Right lobe of liver (tissue), 6 donors: ENCODE results near the gene PRCC. TPM values are rescaled to one million over a fixed set of nuclear protein-coding genes. Genes with fewer than 3 reads are reported as not detected.

ENCODE experiments used
- ATAC-seq, 4 donors: fragments of 200-7000 bp; cut with Tn5 transposase; one replicate each; pipeline ENCODE4 v1.9.1; 2020; ENCODE audit warnings: mild to moderate bottlenecking in 4 of 4, moderate library complexity in 4 of 4
- DNase-seq, 3 donors: peaks; one replicate each; pipeline ENCODE4 v3.0.0-alpha.2; 2020
- H3K27ac ChIP-seq, 3 donors: fragments of 200-600 bp; one replicate each; pipeline ENCODE4 v1.8.0; 2022
- H3K27me3 ChIP-seq, 2 donors: fragments of 200-600 bp; one replicate each; pipeline ENCODE4 v1.8.0; 2022
- H3K36me3 ChIP-seq, 4 donors: fragments of 200-600 bp; sonication (generic) in 1 of 4; one replicate each; pipeline versions ENCODE4 v1.5.1 to v1.8.0; 2017 to 2022; ENCODE audit warnings: control low read depth in 1 of 4
- H3K4me1 ChIP-seq, 4 donors: fragments of 200-600 bp; sonication (generic) in 1 of 4; one replicate each; pipeline versions ENCODE4 v1.5.1 to v1.8.0; 2017 to 2022; ENCODE audit warnings: control low read depth in 1 of 4
- H3K4me3 ChIP-seq, 3 donors: fragments of 200-600 bp; one replicate each; pipeline ENCODE4 v1.8.0; 2022
- H3K9me3 ChIP-seq, 4 donors: fragments of 200-600 bp; sonication (generic) in 1 of 4; one replicate each; pipeline versions ENCODE4 v1.5.1 to v1.8.0; 2017 to 2022; ENCODE audit warnings: control low read depth in 1 of 4
- CTCF ChIP-seq, 4 donors: fragments of 200-600 bp in 3 of 4; fragments of 450-650 bp in 1 of 4; IDR thresholded peaks; one replicate each; pipeline versions ENCODE4 v1.5.1 to v1.8.0; 2016 to 2022; ENCODE audit warnings: antibody characterized with exemption in 4 of 4, mild to moderate bottlenecking in 2 of 4
- POLR2A ChIP-seq: fragments of 450-650 bp; IDR thresholded peaks from one replicate; pipeline ENCODE4 v1.6.1; 2017; ENCODE audit warnings: antibody characterized with exemption, mild to moderate bottlenecking
- WGBS: methylation state at CpG from one replicate; pipeline ENCODE4 v1.1.6; 2018; ENCODE audit warnings: low coverage, low lambda C conversion rate; ENCODE audit not compliant: insufficient coverage; ENCODE audit errors: missing lambda C conversion rate; 5-methylcytosine and 5-hydroxymethylcytosine counted together
- intact Hi-C, 2 donors: fragments of 100-400 bp; cut with DNase I; formaldehyde crosslinking; loops; one replicate each; pipeline versions ENCODE4 v1.11.2 to v1.14.1; 2022
- total RNA-seq, 6 experiments: library from RNA; depleted of rRNA in 2 of 6; stranded (reverse); fragments of >200 nt in 2 of 6; fragmentation: NEBNext Ultra II Directional in 3 of 6; extraction: Animal tissue kit (Norgen Biotek cat#: 25700) in 3 of 6; gene quantifications; one replicate each; pipeline versions ENCODE4 v1.1.0 to v1.2.4, GENCODE V29; 2016 to 2023
- donor health status: DM: no; HTN: yes; CAD: no.
- donor health status: DM: no; HTN: no; CAD: no.
- donor health status: DM: no; HTN: no; CAD: no.
- donor health status: DM: no; HTN: yes; CAD: no.
- donor health status: DM: no; HTN: yes; CAD: no.

Gene PRCC
- total RNA-seq, 6 experiments from 2014 or later = 17.4 to 23.4 (median 19.7) TPM

GRCh38 chr1:156801409-156802121 lies 34.2 kb downstream of the PRCC start:
- no peak for TF ChIP-seq CTCF (IDR thresholded peaks at IDR 0.05)
- no peak for TF ChIP-seq POLR2A
- DNase-seq = no peak
- 54% methylated on average over 4 of the region's 7 CpGs for WGBS
- ATAC-seq = no peak
- Histone ChIP-seq H3K27ac (no peak overlapping the region), H3K27me3 (no peaks in the 10 kb centered on the region), H3K4me1 (peaks cover 0 to 21% (median 0%) of the 10 kb centered on the region in 4 donors), H3K36me3 (peaks cover 4 to 37% (median 17%) of the 10 kb centered on the region in 4 donors), H3K4me3 (no peak overlapping the region), H3K9me3 (no peaks in the 10 kb centered on the region)
- intact Hi-C loops = no loop called here

- H3K9me3 ChIP-seq = no peaks in the 10 kb centered on the region
- TF ChIP-seq CTCF (IDR thresholded peaks at IDR 0.05) (no peak), POLR2A (no peak)
- H3K4me3 ChIP-seq = no peak overlapping the region
- intact Hi-C loops = no loop called here
- H3K4me1 ChIP-seq = peaks cover 0 to 13% (median 0%) of the 10 kb centered on the region in 4 donors
- DNase-seq (no peak), ATAC-seq (no peak)
- 87% methylated on average over 5 of the region's 8 CpGs for WGBS
- no peaks in the 10 kb centered on the region for H3K27me3 ChIP-seq
- H3K27ac ChIP-seq = no peak overlapping the region
- H3K36me3 ChIP-seq = peaks cover 2 to 37% (median 17%) of the 10 kb centered on the region in 4 donors
These were observed 35.1 kb downstream of the PRCC start for GRCh38 chr1:156802421-156802935.

GRCh38 chr1:156803086-156803851 lies 35.9 kb downstream of the PRCC start:
- DNase-seq (no peak), ATAC-seq (no peak)
- Histone ChIP-seq H3K27me3 (no peaks in the 10 kb centered on the region), H3K27ac (no peak overlapping the region), H3K4me3 (no peak overlapping the region), H3K4me1 (peaks cover 0 to 13% (median 0%) of the 10 kb centered on the region in 4 donors), H3K36me3 (peaks cover 2 to 29% (median 17%) of the 10 kb centered on the region in 4 donors), H3K9me3 (no peaks in the 10 kb centered on the region)
- WGBS = 88% methylated on average over 4 of the region's 13 CpGs
- no peak for TF ChIP-seq CTCF (IDR thresholded peaks at IDR 0.05)
- no peak for TF ChIP-seq POLR2A
- intact Hi-C loops = no loop called here

- H3K4me3 ChIP-seq = no peak overlapping the region
- DNase-seq (no peak), ATAC-seq (no peak)
- peaks cover 0 to 13% (median 0%) of the 10 kb centered on the region in 4 donors for H3K4me1 ChIP-seq
- intact Hi-C loops = no loop called here
- TF ChIP-seq CTCF (IDR thresholded peaks at IDR 0.05) (no peak), POLR2A (no peak)
- H3K27ac ChIP-seq = no peak overlapping the region
- no peaks in the 10 kb centered on the region for H3K27me3 ChIP-seq
- peaks cover 2 to 22% (median 14%) of the 10 kb centered on the region in 4 donors for H3K36me3 ChIP-seq
- no peaks in the 10 kb centered on the region for H3K9me3 ChIP-seq
- 100% methylated on average over 2 of the region's 3 CpGs for WGBS
These were observed 36.7 kb downstream of the PRCC start for GRCh38 chr1:156804026-156804425.
